Esophagus muscularis mucosa (tissue), 4 donors: ENCODE data around the gene SERINC4. TPM values are rescaled to one million over a fixed set of nuclear protein-coding genes. Genes with fewer than 3 reads are reported as not detected.
"Not testable (repeated sequence)": the region's sequence is repeated elsewhere in the genome, so short reads cannot be mapped to it uniquely, and the experiment has no call there.

Source experiments
- DNase-seq: peaks from one replicate; pipeline ENCODE4 v3.0.0-alpha.2; 2017; ENCODE audit errors: extremely low spot score
- H3K27ac ChIP-seq, 4 donors: fragments of 200-600 bp; sonication (generic); replicated peaks in 1 of 4; 1 replicate in 3 of 4; 2 replicates in 1 of 4; pipeline ENCODE4 v1.5.1; 2016 to 2019; ENCODE audit warnings: mild to moderate bottlenecking in 1 of 4
- H3K27me3 ChIP-seq, 4 donors: fragments of 200-600 bp; sonication (generic); one replicate each; pipeline versions ENCODE4 v1.5.1 to v1.6.0; 2016 to 2019
- H3K36me3 ChIP-seq, 4 donors: fragments of 200-600 bp; sonication (generic); one replicate each; pipeline ENCODE4 v1.5.1; 2016 to 2019
- H3K4me1 ChIP-seq, 4 donors: fragments of 200-600 bp; sonication (generic); one replicate each; pipeline ENCODE4 v1.5.1; 2016 to 2019
- H3K4me3 ChIP-seq, 4 donors: fragments of 200-600 bp; sonication (generic); 1 replicate in 2 of 4; 2 replicates in 2 of 4; pipeline ENCODE4 v1.5.1; 2016 to 2019; ENCODE audit warnings: mild to moderate bottlenecking in 4 of 4, moderate library complexity in 1 of 4
- H3K9me3 ChIP-seq, 4 donors: fragments of 200-600 bp; sonication (generic); 1 replicate in 3 of 4; 2 replicates in 1 of 4; pipeline ENCODE4 v1.5.1; 2016 to 2019
- CTCF ChIP-seq, 3 experiments: fragments of 200-600 bp in 2 of 3; fragments of 450-650 bp in 1 of 3; sonication (generic) in 2 of 3; IDR thresholded peaks; one replicate each; pipeline ENCODE4 v1.5.1; 2017 to 2019; ENCODE audit warnings: antibody characterized with exemption in 3 of 3, mild to moderate bottlenecking in 2 of 3, moderate library complexity in 1 of 3
- EP300 ChIP-seq: sonication (generic); formaldehyde crosslinking; IDR thresholded peaks from one replicate; pipeline ENCODE4 v1.6.1; 2017; ENCODE audit warnings: antibody characterized with exemption
- POLR2A ChIP-seq: fragments of 450-650 bp; IDR thresholded peaks from one replicate; pipeline ENCODE4 v1.6.1; 2017; ENCODE audit warnings: antibody characterized with exemption, moderate library complexity, mild to moderate bottlenecking, low read depth
- POLR2AphosphoS5 ChIP-seq, 2 donors: sonication (generic); formaldehyde crosslinking; IDR thresholded peaks; one replicate each; pipeline ENCODE4 v1.6.1; 2017; ENCODE audit warnings: antibody characterized with exemption in 2 of 2
- WGBS: methylation state at CpG from one replicate; pipeline ENCODE4 v1.1.5; 2018; 5-methylcytosine and 5-hydroxymethylcytosine counted together
- intact Hi-C: fragments of 100-400 bp; cut with DNase I; formaldehyde crosslinking; loops from one replicate; pipeline ENCODE4 v1.15.1; 2023
- total RNA-seq, 4 donors: library from RNA; depleted of rRNA; stranded (reverse); fragments of >200 nt; gene quantifications; one replicate each; pipeline versions ENCODE4 v1.1.0 to v1.2.1, GENCODE V29; 2016

The SERINC4 gene
- not detected for total RNA-seq

DNA sequence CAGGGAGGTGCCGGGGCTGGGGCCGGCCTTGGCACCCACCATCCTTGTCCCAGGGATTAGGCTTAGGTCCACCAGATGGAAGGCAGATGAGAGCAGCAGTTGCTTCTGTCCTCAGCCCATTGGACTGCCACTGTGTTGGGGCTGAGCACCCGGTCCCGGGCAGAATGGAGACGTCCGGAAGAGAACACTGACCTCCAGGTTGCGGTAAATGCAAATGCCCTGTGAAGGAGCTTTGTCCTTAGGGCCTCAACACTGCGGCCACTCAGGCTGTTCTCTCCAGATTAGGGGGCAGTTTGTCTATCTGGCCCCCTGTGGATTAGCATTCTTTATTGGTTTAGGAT is at the start of gene SERINC4:
TSS of gene SERINC4 (minus strand) at position 276 of the 341 bp plus-strand sequence. CDS start at position 42, 234 bp downstream.
- TF ChIP-seq POLR2A, result no peak
- TF ChIP-seq CTCF (IDR thresholded peaks at IDR 0.05), result no peak
- TF ChIP-seq EP300, result no peak
- intact Hi-C loops, result no loop called here
- DNase-seq, result no peak
- 92% methylated on average over 6 of the region's 8 CpGs for WGBS
- H3K4me1 ChIP-seq, result peaks cover 34 to 62% (median 59%) of the 10 kb centered on the region in 4 donors
- H3K27ac ChIP-seq, result peak within 1 kb of the TSS; percentile 90 to 95 (median 92)
- H3K36me3 ChIP-seq, result peaks cover 9 to 83% (median 69%) of the 10 kb centered on the region in 4 donors
- peaks cover 0 to 4% (median 0%) of the 10 kb centered on the region in 4 donors for H3K27me3 ChIP-seq
- no peaks in the 10 kb centered on the region for H3K9me3 ChIP-seq
- H3K4me3 ChIP-seq, result peak within 1 kb of the TSS; percentile 65 to 94 (median 86)

DNA sequence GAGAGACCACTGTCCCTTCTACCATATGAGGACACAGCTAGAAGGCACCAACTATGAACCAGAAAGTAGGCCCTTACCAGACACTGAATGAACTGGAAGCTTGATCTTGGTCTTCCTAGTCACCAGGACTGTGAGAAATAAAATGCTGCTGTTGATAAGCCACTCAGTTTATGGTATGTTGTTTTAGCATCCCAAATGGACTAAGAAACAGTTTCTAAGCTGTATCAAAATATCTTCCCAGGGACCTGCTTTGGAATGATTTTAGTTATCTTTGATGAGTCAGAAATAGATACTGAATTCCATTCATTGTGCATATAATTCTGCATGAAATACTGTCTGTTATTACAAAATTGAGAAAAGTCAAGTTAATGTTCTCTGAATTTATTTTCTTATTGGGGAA is 45.4 kb upstream of the SERINC4 start:
- H3K27ac ChIP-seq, result no peak overlapping the region
- intact Hi-C loops, result no loop called here
- no peaks in the 10 kb centered on the region for H3K4me1 ChIP-seq
- peaks cover 22 to 74% (median 29%) of the 10 kb centered on the region in 4 donors for H3K36me3 ChIP-seq
- no peaks in the 10 kb centered on the region for H3K9me3 ChIP-seq
- H3K27me3 ChIP-seq, result no peaks in the 10 kb centered on the region
- no peak overlapping the region for H3K4me3 ChIP-seq
- DNase-seq, result no peak
- no peak for TF ChIP-seq POLR2A
- TF ChIP-seq EP300, result no peak
- TF ChIP-seq POLR2AphosphoS5 (IDR thresholded peaks at IDR 0.05), result no peak
- no peak for TF ChIP-seq CTCF (IDR thresholded peaks at IDR 0.05)

GRCh38 chr15:43832485-43832884 is 32.5 kb upstream of the SERINC4 start:
- intact Hi-C loops, H3K27me3 ChIP-seq, H3K27ac ChIP-seq, H3K9me3 ChIP-seq, DNase-seq, H3K4me3 ChIP-seq: not testable (repeated sequence)
- peaks cover 4 to 26% (median 16%) of the 10 kb centered on the region in 4 donors for H3K36me3 ChIP-seq
- WGBS, result 94% methylated on average over 6 of the region's 6 CpGs
- peaks cover 2 to 11% (median 10%) of the 10 kb centered on the region in 4 donors for H3K4me1 ChIP-seq

GRCh38 chr15:43831519-43832052 is 31.6 kb upstream of the SERINC4 start:
- DNase-seq, H3K27ac ChIP-seq, H3K4me3 ChIP-seq, intact Hi-C loops, H3K9me3 ChIP-seq, H3K27me3 ChIP-seq: not testable (repeated sequence)
- 94% methylated on average over 14 of the region's 14 CpGs for WGBS
- Histone ChIP-seq H3K4me1 (peaks cover 4 to 18% (median 16%) of the 10 kb centered on the region in 4 donors), H3K36me3 (peaks cover 4 to 20% (median 14%) of the 10 kb centered on the region in 4 donors)

- H3K4me3 ChIP-seq, H3K27ac ChIP-seq, intact Hi-C loops, H3K9me3 ChIP-seq, H3K27me3 ChIP-seq, DNase-seq: not testable (repeated sequence)
- WGBS, result 97% methylated on average over 9 of the region's 9 CpGs
- Histone ChIP-seq H3K4me1 (peaks cover 10 to 26% (median 22%) of the 10 kb centered on the region in 4 donors), H3K36me3 (peaks cover 2 to 15% (median 8%) of the 10 kb centered on the region in 4 donors)
These were observed 30.8 kb upstream of the SERINC4 start for GRCh38 chr15:43830691-43831275.

DNA sequence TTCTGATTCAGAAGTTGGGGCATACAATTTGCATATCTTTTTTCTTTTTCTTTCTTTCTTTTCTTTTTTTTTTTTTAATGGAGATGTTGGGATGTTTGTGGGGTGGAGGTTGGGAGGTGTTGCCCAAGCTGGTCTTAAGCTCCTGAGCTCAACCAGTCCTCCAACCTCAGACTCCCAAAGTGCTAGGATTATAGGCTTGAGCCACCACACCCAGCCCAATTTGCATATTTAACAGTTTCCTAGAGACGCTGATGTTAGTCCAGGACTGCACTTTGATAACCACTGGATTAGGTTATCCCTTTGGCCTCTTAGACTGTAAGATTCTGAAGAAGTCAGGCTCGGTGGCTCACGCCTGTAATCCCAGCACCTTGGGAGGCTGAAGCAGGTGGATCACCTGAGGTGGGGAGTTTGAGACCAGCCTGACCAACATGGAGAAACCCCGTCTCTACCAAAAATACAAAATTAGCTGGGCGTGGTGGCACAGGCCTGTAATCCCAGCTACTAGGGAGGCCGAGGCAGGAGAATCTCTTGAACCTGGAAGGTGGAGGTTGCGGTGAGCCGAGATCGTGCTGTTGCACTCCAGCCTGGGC is 30.0 kb upstream of the SERINC4 start:
- H3K27me3 ChIP-seq, H3K4me3 ChIP-seq, intact Hi-C loops, H3K9me3 ChIP-seq, H3K27ac ChIP-seq, H3K36me3 ChIP-seq, DNase-seq: not testable (repeated sequence)
- WGBS, result 96% methylated on average over 9 of the region's 9 CpGs
- peaks cover 10 to 31% (median 24%) of the 10 kb centered on the region in 4 donors for H3K4me1 ChIP-seq
